Measurements from ENCODE around the gene PPFIBP2.

DNA sequence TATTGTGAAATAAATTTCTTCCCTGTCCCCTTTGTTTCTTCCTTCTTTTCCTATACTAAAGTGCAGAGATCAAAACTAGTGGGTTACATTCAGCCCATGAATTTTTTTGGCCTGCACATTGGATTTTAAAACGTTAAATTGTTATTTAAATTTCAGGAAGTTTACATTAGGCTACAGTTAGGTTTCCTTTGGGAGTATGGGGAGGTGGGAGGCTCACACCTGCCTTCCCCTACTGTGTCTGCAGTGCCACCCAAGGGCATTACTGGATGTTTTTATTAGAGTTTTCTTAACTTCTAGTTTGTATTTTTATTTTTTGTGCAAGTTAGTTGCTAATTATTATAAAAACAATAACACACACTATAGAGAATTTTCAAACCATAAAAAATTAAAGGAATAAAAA lies 107.8 kb downstream of the PPFIBP2 start:
- TF ChIP-seq, protein P1, sequence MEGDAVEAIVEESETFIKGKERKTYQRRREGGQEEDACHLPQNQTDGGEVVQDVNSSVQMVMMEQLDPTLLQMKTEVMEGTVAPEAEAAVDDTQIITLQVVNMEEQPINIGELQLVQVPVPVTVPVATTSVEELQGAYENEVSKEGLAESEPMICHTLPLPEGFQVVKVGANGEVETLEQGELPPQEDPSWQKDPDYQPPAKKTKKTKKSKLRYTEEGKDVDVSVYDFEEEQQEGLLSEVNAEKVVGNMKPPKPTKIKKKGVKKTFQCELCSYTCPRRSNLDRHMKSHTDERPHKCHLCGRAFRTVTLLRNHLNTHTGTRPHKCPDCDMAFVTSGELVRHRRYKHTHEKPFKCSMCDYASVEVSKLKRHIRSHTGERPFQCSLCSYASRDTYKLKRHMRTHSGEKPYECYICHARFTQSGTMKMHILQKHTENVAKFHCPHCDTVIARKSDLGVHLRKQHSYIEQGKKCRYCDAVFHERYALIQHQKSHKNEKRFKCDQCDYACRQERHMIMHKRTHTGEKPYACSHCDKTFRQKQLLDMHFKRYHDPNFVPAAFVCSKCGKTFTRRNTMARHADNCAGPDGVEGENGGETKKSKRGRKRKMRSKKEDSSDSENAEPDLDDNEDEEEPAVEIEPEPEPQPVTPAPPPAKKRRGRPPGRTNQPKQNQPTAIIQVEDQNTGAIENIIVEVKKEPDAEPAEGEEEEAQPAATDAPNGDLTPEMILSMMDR (conservative IDR thresholded peaks at IDR 0.05) = no peak
- no peak for TF ChIP-seq EZH2 (IDR thresholded peaks at IDR 0.05; ENCODE audit: low read depth)
